ENCODE data around the gene AKR1B15. TPM values are rescaled to one million over a fixed set of nuclear protein-coding genes. Genes with fewer than 3 reads are reported as not detected.

Gene AKR1B15
- total RNA-seq, 1 experiment from 2014 or later: not detected

DNA sequence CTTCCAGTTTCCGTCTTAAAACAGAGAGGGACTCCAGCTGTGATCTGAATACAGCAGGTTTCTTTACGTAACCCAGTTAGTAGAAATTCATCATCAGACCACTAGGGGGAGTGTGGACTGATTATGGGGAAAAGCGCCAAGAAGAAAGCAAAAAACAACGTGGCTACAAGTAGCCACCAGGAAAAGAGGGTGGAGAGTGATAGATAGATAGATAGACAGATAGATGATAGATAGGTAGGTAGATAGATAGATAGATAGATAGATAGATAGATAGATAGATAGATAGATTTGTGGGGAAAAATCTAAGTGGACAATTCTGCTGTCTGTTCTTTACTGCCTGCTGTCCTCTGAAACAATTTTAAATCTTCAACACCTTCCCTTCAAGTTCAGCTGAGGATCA lies 34.2 kb upstream of the AKR1B15 start (continued):
- TF ChIP-seq, protein P1, sequence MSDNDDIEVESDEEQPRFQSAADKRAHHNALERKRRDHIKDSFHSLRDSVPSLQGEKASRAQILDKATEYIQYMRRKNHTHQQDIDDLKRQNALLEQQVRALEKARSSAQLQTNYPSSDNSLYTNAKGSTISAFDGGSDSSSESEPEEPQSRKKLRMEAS (IDR thresholded peaks at IDR 0.05): peak; percentile 69; the same call in 1 of the 2 replicates
- TF ChIP-seq SIN3A (IDR thresholded peaks at IDR 0.05; ENCODE audit: low read depth): no peak
- TF ChIP-seq CEBPB (IDR thresholded peaks at IDR 0.05; ENCODE audit: low read depth): peak; percentile 40; the same call in 1 of the 2 replicates

DNA sequence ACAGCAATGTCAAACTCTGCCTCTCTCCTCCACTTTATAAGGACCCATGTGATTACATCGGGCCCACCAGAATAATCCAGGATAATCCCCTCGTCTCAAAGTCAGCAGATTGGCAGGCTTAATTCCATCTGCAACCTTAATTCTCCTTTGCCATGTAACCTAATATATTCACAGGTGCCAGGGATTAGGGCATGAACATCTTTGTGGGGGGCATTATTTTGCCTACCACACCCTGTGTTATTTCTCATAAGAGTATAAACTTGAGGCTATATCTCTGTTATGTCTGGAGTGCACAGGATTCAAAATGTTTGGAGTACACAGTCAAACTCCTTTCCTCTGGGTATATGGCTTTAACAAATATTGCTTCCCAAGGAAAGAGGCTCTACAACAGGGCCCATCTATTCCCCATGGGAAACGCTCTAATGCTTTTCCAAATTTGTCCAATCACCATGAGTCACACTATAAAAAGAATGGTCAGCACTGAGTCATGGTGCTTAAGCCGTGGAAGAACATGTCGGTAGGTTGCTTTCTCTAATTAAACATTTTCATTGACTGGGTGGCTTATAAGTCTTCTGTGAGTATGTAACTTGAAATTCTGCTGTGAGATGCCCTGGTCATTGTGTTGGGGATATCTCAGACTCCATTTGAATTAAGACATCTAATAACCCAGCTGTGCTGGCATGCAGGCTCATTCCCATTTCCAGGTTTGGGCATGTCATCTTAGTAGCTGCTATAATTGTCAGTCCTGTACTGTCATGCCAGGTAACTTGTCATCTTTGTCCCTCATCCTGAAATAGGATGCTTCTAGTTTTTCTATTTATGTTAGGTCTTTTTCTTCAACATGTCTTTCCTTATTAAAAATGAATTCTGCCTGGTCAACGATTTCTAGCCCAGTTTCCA lies 33.1 kb upstream of the AKR1B15 start:
- peak overlapping the region; percentile 70 for H2AFZ ChIP-seq (ENCODE audit: low read depth, low read length, poor library complexity, severe bottlenecking)
- peak overlapping the region; percentile 70 for H3K4me2 ChIP-seq (ENCODE audit: low read length)
- H3K9ac ChIP-seq (ENCODE audit: low read length): no peak overlapping the region
- H3K27ac ChIP-seq (ENCODE audit: low read depth, low read length): peak overlapping the region; percentile 39; the same call in 1 of the 2 replicates
- H4K20me1 ChIP-seq (ENCODE audit: insufficient read depth): no peaks in the 10 kb centered on the region
- ChIA-PET RAD21 (ENCODE audit: low non-redundant PET in 1 of 2, low total read pairs in 2 of 2, uncharacterized antibody in 2 of 2, unreplicated experiment in 2 of 2) (interaction anchor here in 1 of 2 experiments (1.1 kb wide), 1 partner anchor 83 kb away, joined by 4 read pairs; no protein-coding TSS in a partner anchor), POLR2A (no interaction called here), CTCF (interaction anchor here (0.9 to 6.7 kb wide), 6 partner anchors 32 to 92 kb away, joined by 3 to 110 read pairs (median 8); no protein-coding TSS in a partner anchor)
- peak overlapping the region in 1 of 2 experiments; percentile 32; a peak in 1 of 4 replicates for H3K4me3 ChIP-seq (replicated peaks in 1 of 2; ENCODE audit: low read depth in 1 of 2, low read length in 2 of 2)
- H3K9me2 ChIP-seq (ENCODE audit: insufficient read depth): no peaks in the 10 kb centered on the region
- no TSS peak for BruUV-seq (replicated peaks)
- peak; percentile 68 for DNase-seq (ENCODE audit: low read depth, low spot score)
- H3K4me1 ChIP-seq (ENCODE audit: control insufficient read depth in 1 of 2, insufficient read depth in 2 of 2, low read length in 2 of 2): peaks cover 15 to 49% of the 10 kb centered on the region in 2 experiments
- no peaks in the 10 kb centered on the region for H3K9me3 ChIP-seq (ENCODE audit: control insufficient read depth in 1 of 2, insufficient read depth in 1 of 2, low read depth in 1 of 2, low read length in 2 of 2)
- no peaks in the 10 kb centered on the region for H3K79me2 ChIP-seq (ENCODE audit: insufficient read depth, low read length)
- intact Hi-C loops (cut with micrococcal nuclease): no loop called here
- H3K36me3 ChIP-seq (ENCODE audit: control insufficient read depth in 1 of 2, insufficient read depth in 2 of 2, low read length in 2 of 2): no peaks in the 10 kb centered on the region
- ATAC-seq: peak; percentile 68
- H3K27me3 ChIP-seq (ENCODE audit: insufficient read depth, low read length): no peaks in the 10 kb centered on the region; the same call in 1 of the 2 replicates
- peak; percentile 22 for TF ChIP-seq TCF7L2 (IDR thresholded peaks at IDR 0.05; ENCODE audit: borderline replicate concordance, extremely low read depth, insufficient read depth, insufficient read length)
- no peak for TF ChIP-seq EZH2phosphoT487 (IDR thresholded peaks at IDR 0.05; ENCODE audit: borderline replicate concordance)
- TF ChIP-seq RAD21 (IDR thresholded peaks at IDR 0.05; ENCODE audit: low read depth): 0 out of 2 replicates have a peak, but pooled peaks have one; percentile 3
- TF ChIP-seq, protein P2, sequence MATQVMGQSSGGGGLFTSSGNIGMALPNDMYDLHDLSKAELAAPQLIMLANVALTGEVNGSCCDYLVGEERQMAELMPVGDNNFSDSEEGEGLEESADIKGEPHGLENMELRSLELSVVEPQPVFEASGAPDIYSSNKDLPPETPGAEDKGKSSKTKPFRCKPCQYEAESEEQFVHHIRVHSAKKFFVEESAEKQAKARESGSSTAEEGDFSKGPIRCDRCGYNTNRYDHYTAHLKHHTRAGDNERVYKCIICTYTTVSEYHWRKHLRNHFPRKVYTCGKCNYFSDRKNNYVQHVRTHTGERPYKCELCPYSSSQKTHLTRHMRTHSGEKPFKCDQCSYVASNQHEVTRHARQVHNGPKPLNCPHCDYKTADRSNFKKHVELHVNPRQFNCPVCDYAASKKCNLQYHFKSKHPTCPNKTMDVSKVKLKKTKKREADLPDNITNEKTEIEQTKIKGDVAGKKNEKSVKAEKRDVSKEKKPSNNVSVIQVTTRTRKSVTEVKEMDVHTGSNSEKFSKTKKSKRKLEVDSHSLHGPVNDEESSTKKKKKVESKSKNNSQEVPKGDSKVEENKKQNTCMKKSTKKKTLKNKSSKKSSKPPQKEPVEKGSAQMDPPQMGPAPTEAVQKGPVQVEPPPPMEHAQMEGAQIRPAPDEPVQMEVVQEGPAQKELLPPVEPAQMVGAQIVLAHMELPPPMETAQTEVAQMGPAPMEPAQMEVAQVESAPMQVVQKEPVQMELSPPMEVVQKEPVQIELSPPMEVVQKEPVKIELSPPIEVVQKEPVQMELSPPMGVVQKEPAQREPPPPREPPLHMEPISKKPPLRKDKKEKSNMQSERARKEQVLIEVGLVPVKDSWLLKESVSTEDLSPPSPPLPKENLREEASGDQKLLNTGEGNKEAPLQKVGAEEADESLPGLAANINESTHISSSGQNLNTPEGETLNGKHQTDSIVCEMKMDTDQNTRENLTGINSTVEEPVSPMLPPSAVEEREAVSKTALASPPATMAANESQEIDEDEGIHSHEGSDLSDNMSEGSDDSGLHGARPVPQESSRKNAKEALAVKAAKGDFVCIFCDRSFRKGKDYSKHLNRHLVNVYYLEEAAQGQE (IDR thresholded peaks at IDR 0.05; ENCODE audit: low read depth): no peak
- peak; percentile 98 for TF ChIP-seq FOSL1 (IDR thresholded peaks at IDR 0.05; ENCODE audit: low read depth)
- 0 out of 2 replicates have a peak, but pooled peaks have one; percentile 12 for TF ChIP-seq CEBPB (IDR thresholded peaks at IDR 0.05; ENCODE audit: low read depth)
- peak; percentile 94 for TF ChIP-seq SRF (IDR thresholded peaks at IDR 0.05; ENCODE audit: low read depth)
- no peak for TF ChIP-seq YY1 (IDR thresholded peaks at IDR 0.05; ENCODE audit: extremely low read depth, insufficient replicate concordance, low read depth, low read length)
- no peak for TF ChIP-seq POLR2A (IDR thresholded peaks at IDR 0.05; ENCODE audit: borderline replicate concordance, extremely low read depth, insufficient read depth, insufficient read length)
- TF ChIP-seq, protein P1 (IDR thresholded peaks at IDR 0.05): 0 out of 2 replicates have a peak, but pooled peaks have one; percentile 41
- TF ChIP-seq, protein P3, sequence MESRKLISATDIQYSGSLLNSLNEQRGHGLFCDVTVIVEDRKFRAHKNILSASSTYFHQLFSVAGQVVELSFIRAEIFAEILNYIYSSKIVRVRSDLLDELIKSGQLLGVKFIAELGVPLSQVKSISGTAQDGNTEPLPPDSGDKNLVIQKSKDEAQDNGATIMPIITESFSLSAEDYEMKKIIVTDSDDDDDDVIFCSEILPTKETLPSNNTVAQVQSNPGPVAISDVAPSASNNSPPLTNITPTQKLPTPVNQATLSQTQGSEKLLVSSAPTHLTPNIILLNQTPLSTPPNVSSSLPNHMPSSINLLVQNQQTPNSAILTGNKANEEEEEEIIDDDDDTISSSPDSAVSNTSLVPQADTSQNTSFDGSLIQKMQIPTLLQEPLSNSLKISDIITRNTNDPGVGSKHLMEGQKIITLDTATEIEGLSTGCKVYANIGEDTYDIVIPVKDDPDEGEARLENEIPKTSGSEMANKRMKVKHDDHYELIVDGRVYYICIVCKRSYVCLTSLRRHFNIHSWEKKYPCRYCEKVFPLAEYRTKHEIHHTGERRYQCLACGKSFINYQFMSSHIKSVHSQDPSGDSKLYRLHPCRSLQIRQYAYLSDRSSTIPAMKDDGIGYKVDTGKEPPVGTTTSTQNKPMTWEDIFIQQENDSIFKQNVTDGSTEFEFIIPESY (IDR thresholded peaks at IDR 0.05; ENCODE audit: extremely low read depth, insufficient replicate concordance, low read length): no peak
- TF ChIP-seq SIN3A (IDR thresholded peaks at IDR 0.05; ENCODE audit: low read depth): no peak
- no peak for TF ChIP-seq ELF1 (IDR thresholded peaks at IDR 0.05; ENCODE audit: borderline replicate concordance, low read depth)
- TF ChIP-seq SP1 (IDR thresholded peaks at IDR 0.05; ENCODE audit: low read depth): peak; percentile 83
- TF ChIP-seq CBX3 (IDR thresholded peaks at IDR 0.05; ENCODE audit: low read depth): peak; percentile 75
- no peak for TF ChIP-seq EGR1 (IDR thresholded peaks at IDR 0.05; ENCODE audit: low read depth)
- peak; percentile 92 for TF ChIP-seq JUND (IDR thresholded peaks at IDR 0.05)
